HEK293T (cell line): ENCODE data around the gene NCOA4.

ENCODE experiments used
- CTCF ChIA-PET: fragments of 350-600 bp; formaldehyde crosslinking; extraction: SDS; loops from one replicate; lab custom pipeline; 2021; ENCODE audit warnings: antibody characterized with exemption, inconsistent platforms; lab: Yijun Ruan, JAX
- POLR2A ChIA-PET: fragments of 350-600 bp; formaldehyde crosslinking; extraction: SDS; loops from one replicate; lab custom pipeline; 2020; ENCODE audit warnings: antibody characterized with exemption, inconsistent platforms; lab: Yijun Ruan, JAX
- DNase-seq: peaks from one replicate; pipeline ENCODE4 v3.0.0; 2012; ENCODE audit warnings: mixed read lengths; ENCODE audit errors: extremely low spot score
- ARNT ChIP-seq: fragments of 450-650 bp; IDR thresholded peaks from 2 replicates; pipeline ENCODE4 v1.6.1; 2017; ENCODE audit warnings: mild to moderate bottlenecking
- BHLHE40 ChIP-seq: fragments of 450-650 bp; IDR thresholded peaks from 2 replicates; pipeline ENCODE4 v1.6.1; 2016; ENCODE audit warnings: mild to moderate bottlenecking, moderate library complexity, borderline replicate concordance
- CTBP1 ChIP-seq: fragments of 450-650 bp; IDR thresholded peaks from 2 replicates; pipeline ENCODE4 v1.6.1; 2016; ENCODE audit warnings: borderline replicate concordance
- ELF4 ChIP-seq: fragments of 450-650 bp; IDR thresholded peaks from 2 replicates; pipeline ENCODE4 v1.6.1; 2017; ENCODE audit warnings: antibody characterized with exemption
- FOXA1 ChIP-seq: fragments of 450-650 bp; IDR thresholded peaks from 2 replicates; pipeline ENCODE4 v1.6.1; 2016; ENCODE audit warnings: mild to moderate bottlenecking
- FOXK2 ChIP-seq: fragments of 450-650 bp; IDR thresholded peaks from 2 replicates; pipeline ENCODE4 v1.6.1; 2016; ENCODE audit warnings: mild to moderate bottlenecking
- FOXM1 ChIP-seq: fragments of 450-650 bp; IDR thresholded peaks from 2 replicates; pipeline ENCODE4 v1.6.1; 2017; ENCODE audit warnings: mild to moderate bottlenecking, borderline replicate concordance
- HDGF ChIP-seq: fragments of 450-650 bp; IDR thresholded peaks from 2 replicates; pipeline ENCODE4 v1.6.1; 2017; ENCODE audit warnings: antibody characterized with exemption, borderline replicate concordance
- L3MBTL2 ChIP-seq: fragments of 450-650 bp; conservative IDR thresholded peaks from 2 replicates; pipeline ENCODE4 v1.6.1; 2016; ENCODE audit warnings: mild to moderate bottlenecking
- LEF1 ChIP-seq: fragments of 450-650 bp; IDR thresholded peaks from 2 replicates; pipeline ENCODE4 v1.6.1; 2017; ENCODE audit warnings: mild to moderate bottlenecking, borderline replicate concordance
- SP1 ChIP-seq: fragments of 450-650 bp; IDR thresholded peaks from 2 replicates; pipeline ENCODE4 v1.6.1; 2017
- ZNF384 ChIP-seq: fragments of 450-650 bp; IDR thresholded peaks from 2 replicates; pipeline ENCODE4 v1.6.1; 2016
- TF ChIP-seq, protein P1 (sequence below): fragments of 450-650 bp; IDR thresholded peaks from 2 replicates; pipeline ENCODE4 v1.6.1; 2016

Gene NCOA4

DNA sequence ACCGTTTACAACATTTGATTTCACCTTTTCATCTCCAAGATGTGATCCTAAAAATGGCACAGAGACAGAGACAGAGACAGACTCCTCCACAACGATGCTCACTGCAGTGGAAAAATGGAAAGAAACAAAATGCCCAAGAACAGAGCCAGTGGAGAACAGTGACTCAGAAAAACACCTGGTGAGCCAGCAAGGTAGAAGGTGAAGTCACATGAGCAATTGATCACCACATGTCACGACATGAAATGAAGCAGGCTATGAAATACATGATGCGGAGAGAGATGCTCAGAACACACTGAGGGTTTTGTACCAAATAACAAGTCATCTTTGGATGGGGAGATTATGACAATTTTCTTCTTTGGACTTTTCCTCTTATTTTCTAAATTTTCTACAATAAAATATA lies 12.1 kb upstream of the NCOA4 start:
- no peak for TF ChIP-seq FOXK2
- TF ChIP-seq, protein P1, sequence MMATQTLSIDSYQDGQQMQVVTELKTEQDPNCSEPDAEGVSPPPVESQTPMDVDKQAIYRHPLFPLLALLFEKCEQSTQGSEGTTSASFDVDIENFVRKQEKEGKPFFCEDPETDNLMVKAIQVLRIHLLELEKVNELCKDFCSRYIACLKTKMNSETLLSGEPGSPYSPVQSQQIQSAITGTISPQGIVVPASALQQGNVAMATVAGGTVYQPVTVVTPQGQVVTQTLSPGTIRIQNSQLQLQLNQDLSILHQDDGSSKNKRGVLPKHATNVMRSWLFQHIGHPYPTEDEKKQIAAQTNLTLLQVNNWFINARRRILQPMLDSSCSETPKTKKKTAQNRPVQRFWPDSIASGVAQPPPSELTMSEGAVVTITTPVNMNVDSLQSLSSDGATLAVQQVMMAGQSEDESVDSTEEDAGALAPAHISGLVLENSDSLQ: no peak
- TF ChIP-seq HDGF: no peak
- TF ChIP-seq L3MBTL2: no peak
- TF ChIP-seq CTBP1: no peak
- TF ChIP-seq ELF4: no peak
- ChIA-PET POLR2A (no interaction called here), CTCF (no interaction called here)
- DNase-seq: no peak

- CTCF ChIA-PET: interaction anchor here (1.2 kb wide), 1 partner anchor 11 kb away, joined by 3 read pairs; no protein-coding TSS in a partner anchor
- POLR2A ChIA-PET: no interaction called here
- TF ChIP-seq L3MBTL2: no peak
- no peak for TF ChIP-seq HDGF
- TF ChIP-seq ZNF384: no peak
- TF ChIP-seq BHLHE40: no peak
- no peak for TF ChIP-seq FOXK2
- TF ChIP-seq SP1: no peak
- TF ChIP-seq FOXA1: no peak
- no peak for DNase-seq
Measured at GRCh38 chr10:46040004-46040403, 9.6 kb upstream of the NCOA4 start.

- CTCF ChIA-PET: no interaction called here
- no peak for DNase-seq
- TF ChIP-seq FOXM1: no peak
- TF ChIP-seq ELF4: no peak
- POLR2A ChIA-PET: no interaction called here
Measured at GRCh38 chr10:46037107-46037825, 6.8 kb upstream of the NCOA4 start.

DNA sequence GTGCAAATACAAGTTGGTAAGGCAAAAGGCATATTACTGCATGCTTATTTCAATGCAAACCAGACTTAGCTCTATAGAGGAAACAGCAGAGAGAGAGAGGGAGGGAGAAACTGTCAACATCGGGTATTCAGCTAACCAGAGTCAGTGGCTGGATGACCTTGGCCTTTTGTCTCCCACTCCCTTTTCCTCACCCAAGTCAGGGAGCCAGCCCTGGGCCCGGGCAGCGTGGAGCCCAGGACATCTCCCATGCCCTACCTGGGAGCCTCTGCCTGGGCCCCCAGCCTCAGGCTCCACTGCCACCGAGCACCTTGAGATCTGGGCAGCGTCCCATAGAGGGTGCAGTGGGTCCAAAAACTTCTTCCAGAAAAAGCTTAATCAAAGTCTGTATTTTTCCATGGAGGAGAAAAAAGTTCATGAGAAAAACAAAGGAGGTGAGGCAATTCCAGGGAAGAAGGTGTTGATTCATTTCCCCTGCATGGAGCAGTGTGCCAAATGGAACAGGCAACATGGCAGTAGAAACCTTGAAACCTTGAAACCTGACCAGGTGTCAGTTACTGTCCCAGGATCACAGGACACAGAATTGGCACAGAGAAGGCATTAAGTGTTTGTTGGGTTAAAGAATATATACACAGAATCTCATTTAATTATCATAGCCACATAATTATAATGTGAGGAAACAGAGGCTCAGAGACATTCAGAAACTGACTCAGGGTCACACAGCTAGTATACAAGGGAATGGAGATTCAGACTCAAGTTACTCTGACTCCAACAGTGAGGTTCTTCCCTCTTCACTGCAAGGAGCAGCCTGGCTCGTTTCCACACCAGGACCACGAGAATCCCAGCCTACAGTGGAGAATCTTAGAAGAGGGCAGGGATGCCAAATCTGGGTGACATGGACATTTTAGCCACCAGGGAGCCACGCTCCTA lies 5.8 kb upstream of the NCOA4 start:
- TF ChIP-seq ELF4 (no peak), ARNT (no peak), HDGF (no peak)
- CTCF ChIA-PET: interaction anchor here (0.7 kb wide), 1 partner anchor 16 kb away, joined by 5 read pairs; no protein-coding TSS in a partner anchor
- POLR2A ChIA-PET: no interaction called here
- DNase-seq: no peak

DNA sequence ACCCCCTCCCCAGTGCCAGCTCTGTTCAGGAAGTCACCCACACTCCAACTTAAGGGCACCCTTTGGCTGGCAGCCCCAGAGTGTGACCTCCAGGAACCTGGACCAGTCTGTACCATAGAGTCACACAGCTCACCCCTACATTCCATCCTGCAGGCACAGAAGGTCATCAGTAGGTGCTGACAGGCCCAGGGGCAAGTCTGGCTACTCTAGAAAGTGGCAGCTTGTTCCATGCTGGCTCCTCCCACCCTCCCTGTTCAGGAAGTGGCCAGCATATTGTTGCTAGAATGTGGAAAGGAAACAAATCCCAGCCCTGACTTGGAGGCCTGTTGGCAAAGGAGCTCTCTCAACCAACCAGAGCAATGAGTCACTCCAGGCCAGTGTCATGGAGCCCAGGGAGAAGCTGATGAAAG lies 3.2 kb upstream of the NCOA4 start:
- DNase-seq: no peak
- TF ChIP-seq ARNT (no peak), L3MBTL2 (no peak), ELF4 (no peak), HDGF (no peak), LEF1 (no peak), CTBP1 (no peak)
- ChIA-PET POLR2A (no interaction called here), CTCF (interaction anchor here (0.7 kb wide), 1 partner anchor 185 kb away, joined by 4 read pairs; no protein-coding TSS in a partner anchor)

- TF ChIP-seq HDGF (no peak), FOXK2 (no peak), SP1 (no peak), CTBP1 (no peak)
- TF ChIP-seq, protein P1: no peak
- CTCF ChIA-PET: interaction anchor here (0.9 kb wide), 1 partner anchor 60 kb away, joined by 4 read pairs; no protein-coding TSS in a partner anchor
- no peak for DNase-seq
- POLR2A ChIA-PET: no interaction called here
Measured at GRCh38 chr10:46031648-46032532, 1.5 kb upstream of the NCOA4 start.

GRCh38 chr10:46029461-46030030 lies 877 bp downstream of the NCOA4 start:
- DNase-seq: no peak
- TF ChIP-seq ARNT (no peak), CTBP1 (no peak), FOXM1 (no peak), SP1 (no peak), L3MBTL2 (no peak), HDGF (no peak), FOXA1 (no peak), ELF4 (no peak)
- CTCF ChIA-PET: interaction anchor here (0.6 kb wide), 2 partner anchors 78 to 254 kb away, joined by 3 to 4 read pairs; no protein-coding TSS in a partner anchor
- POLR2A ChIA-PET: no interaction called here
